ENCODE data around the gene NGDN.
"Not testable (repeated sequence)": the region's sequence is repeated elsewhere in the genome, so short reads cannot be mapped to it uniquely, and the experiment has no call there.

Gene NGDN

GRCh38 chr14:23469127-23469905, at the start of gene NGDN:
Gene NGDN, plus strand, starts transcription at chr14:23469703. Its CDS starts 13 bp downstream, at chr14:23469716.
- DNase-seq, result peak; percentile 99

- DNase-seq, result no peak
Measured at GRCh38 chr14:23421594-23421993, 47.9 kb upstream of the NGDN start.

GRCh38 chr14:23423657-23424056, 45.8 kb upstream of the NGDN start:
- no peak for DNase-seq

GRCh38 chr14:23425169-23425568, 44.3 kb upstream of the NGDN start:
- DNase-seq, result no peak

- not testable (repeated sequence) for DNase-seq
Measured at GRCh38 chr14:23425798-23426197, 43.7 kb upstream of the NGDN start.

- DNase-seq, result no peak
Measured at GRCh38 chr14:23428686-23429495, 40.6 kb upstream of the NGDN start.

GRCh38 chr14:23430016-23430722, 39.3 kb upstream of the NGDN start:
- DNase-seq, result no peak

GRCh38 chr14:23430723-23431085, 38.8 kb upstream of the NGDN start:
- DNase-seq, result peak; percentile 78

- no peak for DNase-seq
Measured at GRCh38 chr14:23431486-23431885, 38.0 kb upstream of the NGDN start.

GRCh38 chr14:23432102-23432925, 37.2 kb upstream of the NGDN start:
- DNase-seq, result no peak

GRCh38 chr14:23432946-23433345, 36.6 kb upstream of the NGDN start:
- DNase-seq, result no peak

GRCh38 chr14:23433457-23433856, 36.0 kb upstream of the NGDN start:
- DNase-seq, result no peak

GRCh38 chr14:23434488-23435222, 34.8 kb upstream of the NGDN start:
- DNase-seq, result no peak

- DNase-seq, result no peak
Measured at GRCh38 chr14:23435543-23436326, 33.8 kb upstream of the NGDN start, which contains the start of gene MYH7. Gene MYH7, minus strand, starts transcription at chr14:23435660. Its CDS starts 1,928 bp downstream, at chr14:23433732.

- no peak for DNase-seq
Measured at GRCh38 chr14:23436327-23437132, 33.0 kb upstream of the NGDN start.

- no peak for DNase-seq
Measured at GRCh38 chr14:23437133-23438100, 32.1 kb upstream of the NGDN start.

- no peak for DNase-seq
Measured at GRCh38 chr14:23438101-23438971, 31.2 kb upstream of the NGDN start.
